CD14-positive monocyte (primary cell): ENCODE measurements around the gene XRCC5. TPM values are rescaled to one million over a fixed set of nuclear protein-coding genes. Genes with fewer than 3 reads are reported as not detected.
A peak's percentile ranks its signal among the peaks of the same experiment; 100 is the strongest.

Experiments
- DNase-seq, 3 donors: peaks; one replicate each; pipeline ENCODE4 v3.0.0-alpha.2; 2011 to 2022
- H2AFZ ChIP-seq: 2 replicates; pipeline ENCODE4 v1.6.0; 2012; ENCODE audit warnings: mild to moderate bottlenecking, low read depth, low read length, inconsistent platforms; ENCODE audit not compliant: insufficient read depth, poor library complexity, severe bottlenecking
- H3K27ac ChIP-seq, 2 donors: 1 replicate in 1 of 2; 2 replicates in 1 of 2; pipeline ENCODE4 v1.5.1; 2012 to 2013; ENCODE audit warnings: low read length in 2 of 2, control low read depth in 1 of 2, inconsistent platforms in 1 of 2, low read depth in 1 of 2, mild to moderate bottlenecking in 1 of 2
- H3K27me3 ChIP-seq, 2 donors: one replicate each; pipeline versions ENCODE4 v1.6.0 to v1.6.1; 2011 to 2013; ENCODE audit warnings: low read length in 2 of 2; ENCODE audit not compliant: control insufficient read depth in 2 of 2, insufficient read depth in 2 of 2
- H3K36me3 ChIP-seq, 2 donors: replicated peaks in 1 of 2; 1 replicate in 1 of 2; 2 replicates in 1 of 2; pipeline versions ENCODE4 v1.5.1 to v1.6.1; 2012 to 2013; ENCODE audit warnings: low read length in 2 of 2, control low read depth in 1 of 2, inconsistent platforms in 1 of 2, mild to moderate bottlenecking in 1 of 2; ENCODE audit not compliant: insufficient read depth in 2 of 2, control insufficient read depth in 1 of 2
- H3K4me1 ChIP-seq, 2 donors: 1 replicate in 1 of 2; 2 replicates in 1 of 2; pipeline versions ENCODE4 v1.5.1 to v1.6.1; 2012 to 2013; ENCODE audit warnings: low read length in 2 of 2, control low read depth in 1 of 2, inconsistent platforms in 1 of 2, mild to moderate bottlenecking in 1 of 2, moderate library complexity in 1 of 2; ENCODE audit not compliant: insufficient read depth in 2 of 2, control insufficient read depth in 1 of 2
- H3K4me2 ChIP-seq: replicated peaks from 2 replicates; pipeline ENCODE3; 2012; ENCODE audit warnings: low read length, moderate library complexity, mild to moderate bottlenecking; ENCODE audit not compliant: poor library complexity, severe bottlenecking; ENCODE audit errors: extremely low read depth
- H3K4me3 ChIP-seq, 3 experiments: fragments of 200-600 bp in 1 of 3; sonication (generic) in 1 of 3; replicated peaks in 1 of 3; 1 replicate in 2 of 3; 2 replicates in 1 of 3; pipeline ENCODE4 v1.5.1; 2011 to 2013; ENCODE audit warnings: low read length in 3 of 3, mild to moderate bottlenecking in 3 of 3, control low read depth in 2 of 3, low read depth in 2 of 3, inconsistent platforms in 1 of 3, moderate library complexity in 1 of 3
- H3K79me2 ChIP-seq: 2 replicates; pipeline ENCODE4 v1.6.0; 2012; ENCODE audit warnings: mild to moderate bottlenecking, control low read depth, inconsistent platforms, low read length, moderate library complexity; ENCODE audit not compliant: insufficient read depth
- H3K9ac ChIP-seq: 2 replicates; pipeline ENCODE4 v1.6.0; 2017; ENCODE audit warnings: low read length, mild to moderate bottlenecking; ENCODE audit not compliant: insufficient read depth, poor library complexity, severe bottlenecking
- H3K9me3 ChIP-seq, 2 donors: replicated peaks in 1 of 2; 1 replicate in 1 of 2; 2 replicates in 1 of 2; pipeline versions ENCODE4 v1.5.1 to v1.6.1; 2012 to 2013; ENCODE audit warnings: low read length in 2 of 2, control low read depth in 1 of 2; ENCODE audit not compliant: control insufficient read depth in 1 of 2, insufficient read depth in 1 of 2
- H4K20me1 ChIP-seq: 2 replicates; pipeline ENCODE4 v1.6.0; 2012; ENCODE audit warnings: mild to moderate bottlenecking, low read length, control low read depth, moderate library complexity; ENCODE audit not compliant: insufficient read depth
- H3K27ac Mint-ChIP-seq, 7 donors: one replicate each; pipeline ENCODE4 v1.8.0; 2020; ENCODE audit warnings: mild to moderate bottlenecking in 7 of 7, mixed read lengths in 7 of 7, moderate library complexity in 6 of 7, inconsistent platforms in 2 of 7
- H3K27me3 Mint-ChIP-seq, 3 donors: one replicate each; pipeline ENCODE4 v1.8.0; 2021 to 2022; ENCODE audit warnings: low read depth in 3 of 3, mild to moderate bottlenecking in 3 of 3, mixed read lengths in 3 of 3, moderate library complexity in 3 of 3, inconsistent platforms in 1 of 3
- H3K36me3 Mint-ChIP-seq, 2 donors: one replicate each; pipeline ENCODE4 v1.8.0; 2020; ENCODE audit warnings: mixed read lengths in 2 of 2, inconsistent platforms in 1 of 2, mild to moderate bottlenecking in 1 of 2
- H3K4me1 Mint-ChIP-seq: one replicate; pipeline ENCODE4 v1.8.0; 2020; ENCODE audit warnings: mild to moderate bottlenecking, mixed read lengths
- H3K4me3 Mint-ChIP-seq, 2 donors: one replicate each; pipeline ENCODE4 v1.8.0; 2020; ENCODE audit warnings: mild to moderate bottlenecking in 2 of 2, mixed read lengths in 2 of 2, moderate library complexity in 1 of 2
- H3K9me3 Mint-ChIP-seq, 7 donors: one replicate each; pipeline ENCODE4 v1.8.0; 2020 to 2022; ENCODE audit warnings: mixed read lengths in 7 of 7, mild to moderate bottlenecking in 6 of 7, moderate library complexity in 6 of 7, inconsistent platforms in 2 of 7
- CTCF ChIP-seq: fragments of 200-600 bp; IDR thresholded peaks from one replicate; pipeline ENCODE4 v1.8.0; 2022; ENCODE audit warnings: antibody characterized with exemption, mild to moderate bottlenecking
- WGBS: methylation state at CpG from one replicate; pipeline ENCODE4 v1.1.5; 2013; ENCODE audit warnings: missing lambda C conversion rate; ENCODE audit not compliant: insufficient coverage; 5-methylcytosine and 5-hydroxymethylcytosine counted together
- intact Hi-C, 2 donors: fragments of 100-400 bp; cut with micrococcal nuclease; formaldehyde crosslinking; loops; one replicate each; pipeline versions ENCODE4 v1.15.0 to v1.15.1; 2023
- polyA plus RNA-seq, 3 donors: library from polyadenylated mRNA; depleted of rRNA in 1 of 3; unstranded in 2 of 3; stranded (reverse) in 1 of 3; fragments of 300-500 nt in 2 of 3; fragments of >200 nt in 1 of 3; fragmentation: Illumina TruSeq in 2 of 3; gene quantifications; 1 replicate in 2 of 3; 2 replicates in 1 of 3; pipeline ENCODE4 v1.2.3, GENCODE V29; 2012 to 2021

The XRCC5 gene
- polyA plus RNA-seq, 3 donors: 55.3 to 281 (median 258) TPM

GRCh38 chr2:216181953-216182461 is 72.9 kb downstream of the XRCC5 start:
- H3K4me2 ChIP-seq: no peak overlapping the region
- H3K4me1 Mint-ChIP-seq: peaks cover 32% of the 10 kb centered on the region
- peak overlapping the region in 1 of 2 donors; percentile 63 for H3K27ac ChIP-seq
- no peaks in the 10 kb centered on the region for H3K9me3 Mint-ChIP-seq
- H3K27me3 Mint-ChIP-seq: no peaks in the 10 kb centered on the region
- H3K4me3 ChIP-seq: no peak overlapping the region
- no peak overlapping the region for H2AFZ ChIP-seq
- peaks cover 21 to 27% of the 10 kb centered on the region in 2 donors for H3K4me1 ChIP-seq
- no peak for DNase-seq
- peak overlapping the region in 5 of 7 donors; percentile 20 to 78 (median 36) for H3K27ac Mint-ChIP-seq
- no peaks in the 10 kb centered on the region for H3K9me3 ChIP-seq
- H3K9ac ChIP-seq: no peak overlapping the region
- no peaks in the 10 kb centered on the region for H3K27me3 ChIP-seq
- H4K20me1 ChIP-seq: peaks cover 100% of the 10 kb centered on the region
- intact Hi-C loops: no loop called here
- peaks cover 48 to 69% of the 10 kb centered on the region in 2 donors for H3K36me3 Mint-ChIP-seq
- no peak for TF ChIP-seq CTCF
- H3K4me3 Mint-ChIP-seq: no peak overlapping the region
- H3K79me2 ChIP-seq: peaks cover 76% of the 10 kb centered on the region
- 100% methylated on average over 1 of the region's 2 CpGs for WGBS
- H3K36me3 ChIP-seq: peaks cover 34 to 79% of the 10 kb centered on the region in 2 donors

GRCh38 chr2:216183462-216183861 is 74.3 kb downstream of the XRCC5 start:
- no peak overlapping the region for H3K4me2 ChIP-seq
- no peak overlapping the region for H3K9ac ChIP-seq
- Mint-ChIP-seq H3K36me3 (peaks cover 43 to 70% of the 10 kb centered on the region in 2 donors), H3K9me3 (no peaks in the 10 kb centered on the region), H3K27me3 (no peaks in the 10 kb centered on the region), H3K4me3 (no peak overlapping the region), H3K27ac (peak overlapping the region; percentile 14 to 84 (median 66)), H3K4me1 (peaks cover 33% of the 10 kb centered on the region)
- H3K79me2 ChIP-seq: peaks cover 76% of the 10 kb centered on the region
- peak overlapping the region in 1 of 2 donors; percentile 63 for H3K27ac ChIP-seq
- DNase-seq: peak; percentile 12 to 36 (median 30)
- WGBS: 0% methylated on average over 1 of the region's 1 CpG
- intact Hi-C loops: no loop called here
- H3K4me1 ChIP-seq: peaks cover 21 to 27% of the 10 kb centered on the region in 2 donors
- H3K4me3 ChIP-seq: no peak overlapping the region
- H3K36me3 ChIP-seq: peaks cover 20 to 71% of the 10 kb centered on the region in 2 donors
- no peaks in the 10 kb centered on the region for H3K9me3 ChIP-seq
- TF ChIP-seq CTCF: no peak
- no peak overlapping the region for H2AFZ ChIP-seq
- H3K27me3 ChIP-seq: no peaks in the 10 kb centered on the region
- peaks cover 100% of the 10 kb centered on the region for H4K20me1 ChIP-seq
